Endothelial cell (in vitro differentiated cells): Measurements from ENCODE around the gene SLC38A10. TPM values are rescaled to one million over a fixed set of nuclear protein-coding genes. Genes with fewer than 3 reads are reported as not detected.

Source experiments
- DNase-seq: peaks from one replicate; pipeline ENCODE4 v3.0.0; 2021; ENCODE audit warnings: low spot score
- H3K27ac Mint-ChIP-seq: one replicate; pipeline ENCODE4 v1.8.0; 2021; ENCODE audit warnings: mixed read lengths, inconsistent platforms; ENCODE audit not compliant: unreplicated experiment
- H3K27me3 Mint-ChIP-seq: one replicate; pipeline ENCODE4 v1.8.0; 2021; ENCODE audit warnings: mild to moderate bottlenecking, moderate library complexity, mixed read lengths, inconsistent platforms; ENCODE audit not compliant: unreplicated experiment
- H3K36me3 Mint-ChIP-seq: one replicate; pipeline ENCODE4 v1.8.0; 2021; ENCODE audit warnings: mild to moderate bottlenecking, low read depth, mixed read lengths, inconsistent platforms; ENCODE audit not compliant: unreplicated experiment
- H3K4me1 Mint-ChIP-seq: one replicate; pipeline ENCODE4 v1.8.0; 2021; ENCODE audit warnings: mild to moderate bottlenecking, mixed read lengths, inconsistent platforms; ENCODE audit not compliant: unreplicated experiment
- H3K4me3 Mint-ChIP-seq: one replicate; pipeline ENCODE4 v1.8.0; 2021; ENCODE audit warnings: mild to moderate bottlenecking, mixed read lengths, inconsistent platforms; ENCODE audit not compliant: unreplicated experiment
- H3K9me3 Mint-ChIP-seq: one replicate; pipeline ENCODE4 v1.8.0; 2021; ENCODE audit warnings: mixed read lengths, inconsistent platforms; ENCODE audit not compliant: unreplicated experiment
- CTCF ChIP-seq: fragments of 200-600 bp; sonication (generic); IDR thresholded peaks from one replicate; pipeline ENCODE4 v1.5.0; 2021; ENCODE audit warnings: antibody characterized with exemption; ENCODE audit not compliant: unreplicated experiment
- total RNA-seq: library from RNA; stranded (reverse); fragmentation: NEBNext Ultra II Directional; extraction: Animal tissue kit (Norgen Biotek cat#: 25700); gene quantifications from one replicate; pipeline ENCODE4 v1.2.1, GENCODE V29; 2021; ENCODE audit not compliant: unreplicated experiment

SLC38A10 gene
- total RNA-seq, 1 donor from 2014 or later: 57.2 TPM

- Mint-ChIP-seq H3K27me3 (peaks cover 8% of the 10 kb centered on the region), H3K27ac (no peak overlapping the region), H3K4me1 (peaks cover 9% of the 10 kb centered on the region), H3K36me3 (peaks cover 7% of the 10 kb centered on the region), H3K4me3 (no peak overlapping the region), H3K9me3 (no peaks in the 10 kb centered on the region)
- no peak for TF ChIP-seq CTCF
- DNase-seq: no peak
These were observed 59.0 kb downstream of the SLC38A10 start for GRCh38 chr17:81235822-81236740.

GRCh38 chr17:81234940-81235821, 59.9 kb downstream of the SLC38A10 start:
- Mint-ChIP-seq H3K27me3 (peaks cover 9% of the 10 kb centered on the region), H3K36me3 (peaks cover 13% of the 10 kb centered on the region), H3K4me3 (peak overlapping the region; percentile 65), H3K9me3 (no peaks in the 10 kb centered on the region), H3K27ac (peak overlapping the region; percentile 20), H3K4me1 (peaks cover 9% of the 10 kb centered on the region)
- DNase-seq: no peak
- TF ChIP-seq CTCF: no peak

DNA sequence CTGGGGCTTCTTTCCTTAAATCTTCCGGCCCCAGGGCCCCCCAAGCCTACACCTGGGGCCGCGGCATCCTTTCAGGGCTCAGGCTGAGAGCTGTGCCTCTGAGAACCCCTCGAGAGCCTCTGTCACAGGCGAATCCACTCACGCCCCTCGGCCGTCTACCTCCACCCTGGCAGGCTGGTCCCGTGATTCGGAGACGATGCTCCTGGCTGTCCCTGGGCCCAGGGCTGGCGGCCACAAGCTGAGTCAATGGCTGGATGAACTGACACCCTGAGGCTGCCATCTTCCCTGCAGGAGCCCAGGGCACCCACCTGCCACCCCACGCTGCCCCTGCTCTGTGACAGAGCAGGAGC, 60.6 kb downstream of the SLC38A10 start:
- H3K4me1 Mint-ChIP-seq: peaks cover 9% of the 10 kb centered on the region
- peaks cover 20% of the 10 kb centered on the region for H3K36me3 Mint-ChIP-seq
- DNase-seq: no peak
- peak overlapping the region; percentile 65 for H3K4me3 Mint-ChIP-seq
- no peaks in the 10 kb centered on the region for H3K9me3 Mint-ChIP-seq
- peaks cover 12% of the 10 kb centered on the region for H3K27me3 Mint-ChIP-seq
- peak overlapping the region; percentile 20 for H3K27ac Mint-ChIP-seq
- no peak for TF ChIP-seq CTCF

- Mint-ChIP-seq H3K4me3 (no peak overlapping the region), H3K27ac (no peak overlapping the region), H3K36me3 (peaks cover 20% of the 10 kb centered on the region), H3K4me1 (peaks cover 9% of the 10 kb centered on the region), H3K27me3 (peaks cover 10% of the 10 kb centered on the region), H3K9me3 (no peaks in the 10 kb centered on the region)
- DNase-seq: no peak
- TF ChIP-seq CTCF: no peak
These were observed 61.1 kb downstream of the SLC38A10 start for GRCh38 chr17:81233811-81234505.
